Upper lobe of left lung (tissue), 4 donors: ENCODE results near the gene CYP26A1.

ENCODE experiments used
- EP300 ChIP-seq, 4 donors: sonication (generic); formaldehyde crosslinking; IDR thresholded peaks; one replicate each; pipeline ENCODE4 v1.5.1; 2017; ENCODE audit warnings: antibody characterized with exemption in 4 of 4, control low read depth in 2 of 4
- POLR2A ChIP-seq, 4 donors: fragments of 450-650 bp; IDR thresholded peaks; one replicate each; pipeline ENCODE4 v1.5.1; 2016 to 2017; ENCODE audit warnings: antibody characterized with exemption in 4 of 4, mild to moderate bottlenecking in 2 of 4
- TF ChIP-seq, protein P1 (sequence below), 6 experiments: fragments of 450-650 bp in 4 of 6; fragments of 200-600 bp in 2 of 6; sonication (generic) in 2 of 6; IDR thresholded peaks; one replicate each; pipeline ENCODE4 v1.5.1; 2016 to 2019; ENCODE audit warnings: antibody characterized with exemption in 6 of 6

DNA sequence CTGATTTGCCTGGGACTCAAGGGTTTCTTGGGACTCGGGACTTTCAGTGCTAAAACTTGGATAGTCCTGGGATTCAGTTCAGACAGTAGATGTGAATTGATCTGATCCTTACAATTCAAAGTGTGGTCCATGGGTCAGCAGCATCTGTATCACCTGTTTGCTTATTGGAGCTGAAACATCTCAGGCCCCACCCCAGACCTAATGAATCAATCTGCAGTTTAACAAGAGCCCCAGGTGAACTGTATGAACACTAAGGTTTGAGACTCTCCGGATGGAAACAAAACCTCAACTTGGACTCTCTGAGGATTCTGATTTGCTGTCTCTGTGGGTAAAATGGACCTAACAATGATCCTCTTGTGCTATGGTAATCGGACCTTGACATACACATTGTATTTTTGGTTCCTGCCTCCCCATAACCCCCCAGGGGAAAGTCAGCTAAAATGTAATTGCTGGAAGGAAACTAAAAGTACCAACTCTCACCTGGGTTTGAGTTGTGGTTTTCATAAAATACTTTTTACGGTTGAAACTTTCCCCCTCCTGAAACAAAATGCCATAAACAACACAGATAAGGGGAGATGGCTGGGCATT, 11.7 kb downstream of the CYP26A1 start:
- TF ChIP-seq, protein P1, sequence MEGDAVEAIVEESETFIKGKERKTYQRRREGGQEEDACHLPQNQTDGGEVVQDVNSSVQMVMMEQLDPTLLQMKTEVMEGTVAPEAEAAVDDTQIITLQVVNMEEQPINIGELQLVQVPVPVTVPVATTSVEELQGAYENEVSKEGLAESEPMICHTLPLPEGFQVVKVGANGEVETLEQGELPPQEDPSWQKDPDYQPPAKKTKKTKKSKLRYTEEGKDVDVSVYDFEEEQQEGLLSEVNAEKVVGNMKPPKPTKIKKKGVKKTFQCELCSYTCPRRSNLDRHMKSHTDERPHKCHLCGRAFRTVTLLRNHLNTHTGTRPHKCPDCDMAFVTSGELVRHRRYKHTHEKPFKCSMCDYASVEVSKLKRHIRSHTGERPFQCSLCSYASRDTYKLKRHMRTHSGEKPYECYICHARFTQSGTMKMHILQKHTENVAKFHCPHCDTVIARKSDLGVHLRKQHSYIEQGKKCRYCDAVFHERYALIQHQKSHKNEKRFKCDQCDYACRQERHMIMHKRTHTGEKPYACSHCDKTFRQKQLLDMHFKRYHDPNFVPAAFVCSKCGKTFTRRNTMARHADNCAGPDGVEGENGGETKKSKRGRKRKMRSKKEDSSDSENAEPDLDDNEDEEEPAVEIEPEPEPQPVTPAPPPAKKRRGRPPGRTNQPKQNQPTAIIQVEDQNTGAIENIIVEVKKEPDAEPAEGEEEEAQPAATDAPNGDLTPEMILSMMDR (IDR thresholded peaks at IDR 0.05) = no peak
- TF ChIP-seq POLR2A (IDR thresholded peaks at IDR 0.05) = no peak
- no peak for TF ChIP-seq EP300 (IDR thresholded peaks at IDR 0.05)
